ENCODE measurements around the gene CPNE5.

DNA sequence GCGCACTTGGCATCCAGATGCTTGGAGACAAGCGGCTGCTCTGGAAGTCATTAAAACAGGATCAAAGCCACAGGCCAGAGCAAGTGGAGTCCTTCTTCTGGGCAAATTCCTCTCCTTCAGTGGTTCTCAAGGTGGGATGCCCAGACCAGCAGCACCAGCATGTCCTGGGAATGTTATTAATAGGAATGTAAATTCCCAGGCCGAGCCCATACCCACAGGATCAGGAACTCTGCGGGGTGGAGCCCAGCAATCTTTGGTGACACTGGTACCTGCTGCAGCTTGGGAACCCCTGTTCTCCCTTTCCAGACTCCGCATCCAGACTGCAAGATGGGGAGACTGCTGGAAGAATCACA is 44.6 kb downstream of the CPNE5 start:
- TF ChIP-seq CTCF (IDR thresholded peaks at IDR 0.05) = no peak
- TF ChIP-seq POLR2A (IDR thresholded peaks at IDR 0.05) = no peak
- no peak for TF ChIP-seq EP300 (IDR thresholded peaks at IDR 0.05)
